Measurements from ENCODE around the gene ALG8. TPM values are rescaled to one million over a fixed set of nuclear protein-coding genes. Genes with fewer than 3 reads are reported as not detected.

ALG8 gene
- total RNA-seq, 1 experiment from 2014 or later: 67.5 TPM

- H3K27me3 ChIP-seq (ENCODE audit: insufficient read depth, low read depth): no peaks in the 10 kb centered on the region
- H2AFZ ChIP-seq: no peak overlapping the region
- H3F3A ChIP-seq (ENCODE audit: insufficient read depth, low read depth): peaks cover 15% of the 10 kb centered on the region
- peaks cover 17% of the 10 kb centered on the region for H3K4me1 ChIP-seq (replicated peaks; ENCODE audit: insufficient read depth)
- peak overlapping the region; percentile 49; the same call in 1 of the 2 replicates for H3K27ac ChIP-seq
- H3K36me3 ChIP-seq (ENCODE audit: low read depth): peaks cover 17% of the 10 kb centered on the region
- BruUV-seq (replicated peaks): no TSS peak
- ChIA-PET POLR2A (ENCODE audit: unreplicated experiment) (no interaction called here), CTCF (no interaction called here)
- intact Hi-C loops (cut with micrococcal nuclease; ENCODE audit: unreplicated experiment): no loop called here
- H3K9me2 ChIP-seq (ENCODE audit: insufficient read depth): no peaks in the 10 kb centered on the region
- H3K79me2 ChIP-seq (ENCODE audit: low read depth): no peaks in the 10 kb centered on the region
- no peak overlapping the region for H3K4me3 ChIP-seq
- no peak overlapping the region for H3K4me2 ChIP-seq
- no peaks in the 10 kb centered on the region for H3K9me3 ChIP-seq (ENCODE audit: insufficient read depth, low read depth)
- peaks cover 5% of the 10 kb centered on the region; the same call in 1 of the 2 replicates for H4K20me1 ChIP-seq (ENCODE audit: insufficient read depth)
- TF ChIP-seq CTCF (conservative IDR thresholded peaks at IDR 0.05): no peak
- no peak for TF ChIP-seq EZH2 (IDR thresholded peaks at IDR 0.05; ENCODE audit: low read depth)
- no peak for DNase-seq
These were observed 39.2 kb downstream of the ALG8 start for GRCh38 chr11:78100261-78100660.

DNA sequence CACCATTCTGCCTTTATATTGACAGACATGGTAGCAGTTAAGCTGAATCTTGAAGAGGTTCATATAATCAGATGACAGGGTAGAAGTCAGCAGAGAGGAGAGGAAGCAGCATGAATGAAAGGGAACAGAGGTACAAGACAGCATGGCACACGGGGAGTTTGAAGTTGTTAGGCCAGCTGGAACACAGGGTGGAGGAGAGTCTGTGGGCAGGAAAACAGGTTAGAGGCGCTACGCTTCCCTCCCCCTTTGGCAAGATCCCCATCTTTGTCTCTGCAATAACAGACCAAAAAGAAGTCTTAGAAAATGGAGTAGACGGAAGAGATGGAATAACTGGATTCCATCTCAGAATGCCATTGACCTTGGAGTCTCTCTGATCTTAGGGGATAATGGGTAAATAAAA lies 39.8 kb downstream of the ALG8 start:
- H3K4me3 ChIP-seq: no peak overlapping the region
- no peaks in the 10 kb centered on the region for H3K79me2 ChIP-seq (ENCODE audit: low read depth)
- TF ChIP-seq CTCF (conservative IDR thresholded peaks at IDR 0.05) (no peak), EZH2 (IDR thresholded peaks at IDR 0.05; ENCODE audit: low read depth) (no peak)
- H3K4me1 ChIP-seq (replicated peaks; ENCODE audit: insufficient read depth): peaks cover 17% of the 10 kb centered on the region
- H4K20me1 ChIP-seq (ENCODE audit: insufficient read depth): peaks cover 5% of the 10 kb centered on the region; the same call in 1 of the 2 replicates
- peaks cover 14% of the 10 kb centered on the region for H3K36me3 ChIP-seq (ENCODE audit: low read depth)
- no peak for DNase-seq
- H3K27me3 ChIP-seq (ENCODE audit: insufficient read depth, low read depth): no peaks in the 10 kb centered on the region
- no peaks in the 10 kb centered on the region for H3K9me2 ChIP-seq (ENCODE audit: insufficient read depth)
- ChIA-PET POLR2A (ENCODE audit: unreplicated experiment) (no interaction called here), CTCF (no interaction called here)
- H3K4me2 ChIP-seq: no peak overlapping the region
- peaks cover 12% of the 10 kb centered on the region; the same call in 1 of the 2 replicates for H3F3A ChIP-seq (ENCODE audit: insufficient read depth, low read depth)
- no peaks in the 10 kb centered on the region for H3K9me3 ChIP-seq (ENCODE audit: insufficient read depth, low read depth)
- H3K27ac ChIP-seq: no peak overlapping the region
- intact Hi-C loops (cut with micrococcal nuclease; ENCODE audit: unreplicated experiment): no loop called here
- H2AFZ ChIP-seq: no peak overlapping the region
- BruUV-seq (replicated peaks): no TSS peak

GRCh38 chr11:78097666-78098385 lies 41.6 kb downstream of the ALG8 start:
- Histone ChIP-seq H3K27ac (no peak overlapping the region), H3F3A (ENCODE audit: insufficient read depth, low read depth) (peaks cover 12% of the 10 kb centered on the region; the same call in 1 of the 2 replicates), H3K4me1 (replicated peaks; ENCODE audit: insufficient read depth) (peaks cover 17% of the 10 kb centered on the region), H3K36me3 (ENCODE audit: low read depth) (peaks cover 14% of the 10 kb centered on the region), H3K9me3 (ENCODE audit: insufficient read depth, low read depth) (no peaks in the 10 kb centered on the region), H3K27me3 (ENCODE audit: insufficient read depth, low read depth) (no peaks in the 10 kb centered on the region), H3K4me2 (no peak overlapping the region), H3K9me2 (ENCODE audit: insufficient read depth) (no peaks in the 10 kb centered on the region), H3K4me3 (no peak overlapping the region), H3K79me2 (ENCODE audit: low read depth) (no peaks in the 10 kb centered on the region), H2AFZ (no peak overlapping the region), H4K20me1 (ENCODE audit: insufficient read depth) (peaks cover 5% of the 10 kb centered on the region; the same call in 1 of the 2 replicates)
- no peak for DNase-seq
- BruUV-seq (replicated peaks): no TSS peak
- intact Hi-C loops (cut with micrococcal nuclease; ENCODE audit: unreplicated experiment): no loop called here
- no peak for TF ChIP-seq EZH2 (IDR thresholded peaks at IDR 0.05; ENCODE audit: low read depth)
- TF ChIP-seq CTCF (conservative IDR thresholded peaks at IDR 0.05): no peak
- POLR2A ChIA-PET (ENCODE audit: unreplicated experiment): no interaction called here
- CTCF ChIA-PET: no interaction called here
